ENCODE measurements around the gene ZMIZ1.

The ZMIZ1 gene

GRCh38 chr10:79088176-79088575, 19.4 kb downstream of the ZMIZ1 start:
- H3K4me3 ChIP-seq (replicated peaks in 1 of 2; ENCODE audit: low read depth in 2 of 2, low read length in 2 of 2) = no peak overlapping the region
- TF ChIP-seq CTCF (IDR thresholded peaks at IDR 0.05; ENCODE audit: low read depth, low read length) = no peak
- DNase-seq (ENCODE audit: low read depth in 2 of 2) = no peak

- no peak for TF ChIP-seq CTCF (IDR thresholded peaks at IDR 0.05; ENCODE audit: low read depth, low read length)
- no peak overlapping the region for H3K4me3 ChIP-seq (replicated peaks in 1 of 2; ENCODE audit: low read depth in 2 of 2, low read length in 2 of 2)
- DNase-seq (ENCODE audit: low read depth in 2 of 2) = no peak
These were observed 20.0 kb downstream of the ZMIZ1 start for GRCh38 chr10:79088613-79089355.

- DNase-seq (ENCODE audit: low read depth in 2 of 2) = no peak
- no peak for TF ChIP-seq CTCF (IDR thresholded peaks at IDR 0.05; ENCODE audit: low read depth, low read length)
- H3K4me3 ChIP-seq (replicated peaks in 1 of 2; ENCODE audit: low read depth in 2 of 2, low read length in 2 of 2) = no peak overlapping the region
These were observed 20.9 kb downstream of the ZMIZ1 start for GRCh38 chr10:79089632-79090031.

GRCh38 chr10:79090134-79090803, 21.5 kb downstream of the ZMIZ1 start:
- H3K4me3 ChIP-seq (replicated peaks in 1 of 2; ENCODE audit: low read depth in 2 of 2, low read length in 2 of 2) = no peak overlapping the region
- TF ChIP-seq CTCF (IDR thresholded peaks at IDR 0.05; ENCODE audit: low read depth, low read length) = no peak
- DNase-seq (ENCODE audit: low read depth in 2 of 2) = peak in 1 of 2 donors; percentile 54

GRCh38 chr10:79092292-79092896, 23.6 kb downstream of the ZMIZ1 start:
- no peak for DNase-seq (ENCODE audit: low read depth in 2 of 2)
- H3K4me3 ChIP-seq (replicated peaks in 1 of 2; ENCODE audit: low read depth in 2 of 2, low read length in 2 of 2) = no peak overlapping the region
- TF ChIP-seq CTCF (IDR thresholded peaks at IDR 0.05; ENCODE audit: low read depth, low read length) = no peak

GRCh38 chr10:79093658-79094411, 25.1 kb downstream of the ZMIZ1 start:
- peak; percentile 36 to 51 for DNase-seq (ENCODE audit: low read depth in 2 of 2)
- TF ChIP-seq CTCF (IDR thresholded peaks at IDR 0.05; ENCODE audit: low read depth, low read length) = no peak
- H3K4me3 ChIP-seq (replicated peaks in 1 of 2; ENCODE audit: low read depth in 2 of 2, low read length in 2 of 2) = no peak overlapping the region

All from cardiac fibroblast (primary cell).